A549 (cell line): ENCODE measurements around the gene SNX27. TPM values are rescaled to one million over a fixed set of nuclear protein-coding genes. Genes with fewer than 3 reads are reported as not detected.

Experiments used
- ATAC-seq, 2 experiments: fragments of 200-7000 bp in 1 of 2; fragments of >200 bp in 1 of 2; cut with Nextera tagmentation in 1 of 2; cut with Tn5 transposase in 1 of 2; 3 replicates each; pipeline versions ENCODE4 v1.8.0 to v1.9.1; 2018 to 2020; ENCODE audit warnings: mild to moderate bottlenecking in 1 of 2, moderate library complexity in 1 of 2
- CTCF ChIA-PET: fragments of 300-600 bp; sonication (Branson Sonifier 250); formaldehyde crosslinking; extraction: SDS; loops from one replicate; lab custom pipeline; 2021; ENCODE audit warnings: antibody characterized with exemption, inconsistent platforms; lab: Yijun Ruan, JAX
- POLR2A ChIA-PET: fragments of 350-600 bp; formaldehyde crosslinking; extraction: SDS; loops from one replicate; lab custom pipeline; 2021; ENCODE audit warnings: antibody characterized with exemption, inconsistent platforms; lab: Yijun Ruan, JAX
- DNase-seq, 2 experiments: peaks; one replicate each; pipeline versions ENCODE4 v3.0.0 to v3.0.0-alpha.2; 2011 to 2016; ENCODE audit warnings: low read depth in 1 of 2, low spot score in 1 of 2
- FAIRE-seq: peaks from 2 replicates; lab custom pipeline; 2011; peaks lifted over from hg19 to GRCh38; lab: Jason Lieb, UNC
- H3K27ac ChIP-seq, 2 experiments: fragments of >200 bp; sonication (Bioruptor Twin); formaldehyde crosslinking; 3 replicates each; pipeline ENCODE4 v1.5.1; 2016 to 2017
- H3K4me1 ChIP-seq: fragments of >200 bp; sonication (Bioruptor Twin); formaldehyde crosslinking; 3 replicates; pipeline ENCODE4 v1.6.1; 2016
- H3K4me2 ChIP-seq: fragments of >200 bp; sonication (Bioruptor Twin); formaldehyde crosslinking; 3 replicates; pipeline ENCODE4 v1.6.1; 2016
- H3K4me3 ChIP-seq: fragments of >200 bp; sonication (Bioruptor Twin); formaldehyde crosslinking; 3 replicates; pipeline ENCODE4 v1.5.1; 2016
- H3K9me3 ChIP-seq: fragments of >200 bp; sonication (Bioruptor Twin); formaldehyde crosslinking; 3 replicates; pipeline ENCODE4 v1.6.1; 2016
- ATOH8 ChIP-seq: fragments of 250-450 bp; sonication (Bioruptor Pico); IDR thresholded peaks from 2 replicates; pipeline ENCODE4 v1.5.0; 2020; ENCODE audit warnings: low read depth, mild to moderate bottlenecking, moderate library complexity
- BHLHE40 ChIP-seq: IDR thresholded peaks from 2 replicates; pipeline ENCODE4 v1.6.1; 2012; ENCODE audit warnings: low read depth, low read length, inconsistent platforms
- CBX8 ChIP-seq: fragments of 200-600 bp; sonication (generic); IDR thresholded peaks from 2 replicates; pipeline ENCODE4 v1.6.1; 2016
- CHD2 ChIP-seq: fragments of 150-350 bp; IDR thresholded peaks from 2 replicates; pipeline ENCODE4 v1.6.1; 2014; ENCODE audit warnings: low read length; ENCODE audit not compliant: partially characterized antibody
- CTCF ChIP-seq: fragments of >200 bp; sonication (Bioruptor Twin); formaldehyde crosslinking; IDR thresholded peaks from 3 replicates; pipeline ENCODE4 v1.5.1; 2016
- EHMT2 ChIP-seq: fragments of 200-600 bp; sonication (generic); IDR thresholded peaks from 2 replicates; pipeline ENCODE4 v1.6.1; 2016; ENCODE audit warnings: antibody characterized with exemption, low read depth, mild to moderate bottlenecking, moderate library complexity
- EP300 ChIP-seq, 2 experiments: fragments of >200 bp; sonication (Bioruptor Twin); formaldehyde crosslinking; IDR thresholded peaks; 2 replicates in 1 of 2; 3 replicates in 1 of 2; pipeline ENCODE4 v1.6.1; 2016 to 2017
- ESRRA ChIP-seq: fragments of 150-350 bp; IDR thresholded peaks from 2 replicates; pipeline ENCODE4 v1.6.1; 2014; ENCODE audit warnings: mild to moderate bottlenecking, low read length, borderline replicate concordance
- FOSB ChIP-seq: fragments of 250-450 bp; sonication (Bioruptor Pico); IDR thresholded peaks from 2 replicates; pipeline ENCODE4 v1.5.0; 2020; ENCODE audit warnings: mild to moderate bottlenecking, moderate library complexity
- HES2 ChIP-seq: fragments of >200 bp; sonication (Bioruptor Twin); formaldehyde crosslinking; IDR thresholded peaks from 2 replicates; pipeline ENCODE4 v1.6.1; 2016
- HEYL ChIP-seq: fragments of 250-450 bp; sonication (Bioruptor Pico); IDR thresholded peaks from 2 replicates; pipeline ENCODE4 v1.8.0; 2021; ENCODE audit warnings: mild to moderate bottlenecking, moderate library complexity
- HOXB5 ChIP-seq: fragments of 250-450 bp; sonication (Bioruptor Pico); IDR thresholded peaks from 2 replicates; pipeline ENCODE4 v1.5.0; 2020; ENCODE audit warnings: mild to moderate bottlenecking, moderate library complexity
- JUN ChIP-seq, 2 experiments: fragments of >200 bp; sonication (Bioruptor Twin); formaldehyde crosslinking; IDR thresholded peaks; 2 replicates in 1 of 2; 3 replicates in 1 of 2; pipeline ENCODE4 v1.6.1; 2016 to 2017
- KDM1A ChIP-seq: fragments of 200-600 bp; sonication (generic); IDR thresholded peaks from 2 replicates; pipeline ENCODE4 v1.6.1; 2016; ENCODE audit warnings: low read depth, mild to moderate bottlenecking
- PBX3 ChIP-seq: IDR thresholded peaks from 2 replicates; pipeline ENCODE4 v1.6.1; 2012
- PHF8 ChIP-seq: fragments of 200-600 bp; sonication (generic); IDR thresholded peaks from 2 replicates; pipeline ENCODE4 v1.6.1; 2016; ENCODE audit warnings: low read depth, mild to moderate bottlenecking, antibody characterized with exemption, moderate library complexity, borderline replicate concordance
- POLR2AphosphoS2 ChIP-seq: conservative IDR thresholded peaks from 2 replicates; pipeline ENCODE4 v1.6.1; 2012; ENCODE audit warnings: low read length, improper control_type of control experiment, inconsistent platforms
- RAD21 ChIP-seq, 2 experiments: fragments of >200 bp in 1 of 2; sonication (Bioruptor Twin) in 1 of 2; formaldehyde crosslinking in 1 of 2; IDR thresholded peaks in 1 of 2; conservative IDR thresholded peaks in 1 of 2; 2 replicates in 1 of 2; 3 replicates in 1 of 2; pipeline ENCODE4 v1.6.1; 2012 to 2018; ENCODE audit warnings: inconsistent platforms in 1 of 2
- RARB ChIP-seq: fragments of 250-450 bp; sonication (Bioruptor Pico); IDR thresholded peaks from 2 replicates; pipeline ENCODE4 v1.8.0; 2021; ENCODE audit warnings: mild to moderate bottlenecking, moderate library complexity
- RCOR1 ChIP-seq: fragments of 150-350 bp; IDR thresholded peaks from 2 replicates; pipeline ENCODE4 v1.6.1; 2014; ENCODE audit warnings: antibody characterized with exemption, low read length, low read depth
- REST ChIP-seq: fragments of 200-600 bp; sonication (generic); IDR thresholded peaks from 2 replicates; pipeline ENCODE4 v1.6.1; 2016; ENCODE audit warnings: antibody characterized with exemption, mild to moderate bottlenecking, moderate library complexity
- SMC3 ChIP-seq: fragments of >200 bp; sonication (Bioruptor Twin); formaldehyde crosslinking; IDR thresholded peaks from 3 replicates; pipeline ENCODE4 v1.6.1; 2018; ENCODE audit warnings: inconsistent platforms
- TFCP2L1 ChIP-seq: fragments of 250-450 bp; sonication (Bioruptor Pico); IDR thresholded peaks from 2 replicates; pipeline ENCODE4 v1.5.0; 2021; ENCODE audit warnings: mild to moderate bottlenecking
- TP53 ChIP-seq: fragments of 250-450 bp; sonication (Bioruptor Pico); IDR thresholded peaks from 2 replicates; pipeline ENCODE4 v1.5.0; 2021; ENCODE audit warnings: mild to moderate bottlenecking, moderate library complexity
- ZC3H11A ChIP-seq: fragments of 450-650 bp; IDR thresholded peaks from 2 replicates; pipeline ENCODE4 v1.6.1; 2014; ENCODE audit warnings: antibody characterized with exemption, mild to moderate bottlenecking
- ZNF302 ChIP-seq: fragments of 250-450 bp; sonication (Bioruptor Pico); IDR thresholded peaks from 2 replicates; pipeline ENCODE4 v1.9.0; 2021; ENCODE audit warnings: inconsistent platforms, mild to moderate bottlenecking, moderate library complexity
- ZSCAN20 ChIP-seq: fragments of 250-450 bp; sonication (Bioruptor Pico); IDR thresholded peaks from 2 replicates; pipeline ENCODE4 v1.8.0; 2022; ENCODE audit warnings: mild to moderate bottlenecking, moderate library complexity
- WGBS: methylation state at CpG from one replicate; pipeline ENCODE4 v1.1.6; 2017; ENCODE audit errors: missing lambda C conversion rate; 5-methylcytosine and 5-hydroxymethylcytosine counted together
- polyA plus RNA-seq, 4 experiments: library from polyadenylated mRNA; depleted of rRNA in 3 of 4; stranded (reverse); fragments of >200 nt; fragmentation: RNase III in 1 of 4; extraction: RNeasy Plus Mini Kit Qiagen cat#74134 plus additional on column Dnase treatment in 1 of 4; gene quantifications; 2 replicates in 3 of 4; 3 replicates in 1 of 4; pipeline ENCODE4 v1.2.3, GENCODE V29; 2011 to 2017

The SNX27 gene
- polyA plus RNA-seq, 2 of the 4 experiments (the other 2 are of a cell fraction) = 13.6 to 29.1 TPM

- FAIRE-seq (no peak), ATAC-seq (no peak), DNase-seq (no peak)
- ChIA-PET CTCF (interaction anchor here (0.6 to 3.1 kb wide), 7 partner anchors 8 to 293 kb away, joined by 3 to 17 read pairs (median 4); no protein-coding TSS in a partner anchor), POLR2A (no interaction called here)
- no peak overlapping the region for H3K4me2 ChIP-seq
- WGBS = 21% methylated on average over 2 of the region's 2 CpGs
- TF ChIP-seq EP300 (IDR thresholded peaks at IDR 0.05) (no peak), ESRRA (no peak), RARB (CRISPR knock-in tag) (no peak), HOXB5 (CRISPR knock-in tag) (no peak), CTCF (no peak), CHD2 (no peak), TP53 (CRISPR knock-in tag) (no peak), RAD21 (conservative IDR thresholded peaks at IDR 0.05 in 1 of 2, IDR thresholded peaks at IDR 0.05 in 1 of 2) (no peak), BHLHE40 (no peak), ZNF302 (CRISPR knock-in tag) (no peak), TFCP2L1 (CRISPR knock-in tag) (no peak), REST (no peak), FOSB (CRISPR knock-in tag) (no peak), EHMT2 (no peak), CBX8 (no peak), RCOR1 (no peak), PHF8 (no peak), JUN (IDR thresholded peaks at IDR 0.05) (no peak), HES2 (no peak)
- H3K9me3 ChIP-seq = peaks cover 9% of the 10 kb centered on the region
- no peaks in the 10 kb centered on the region for H3K4me1 ChIP-seq
- H3K27ac ChIP-seq = no peak overlapping the region
- no peak overlapping the region for H3K4me3 ChIP-seq
Observed at GRCh38 chr1:151737026-151737425, 125.2 kb downstream of the SNX27 start.

GRCh38 chr1:151737479-151737878 lies 125.6 kb downstream of the SNX27 start:
- DNase-seq = no peak
- Histone ChIP-seq H3K4me2 (no peak overlapping the region), H3K4me3 (no peak overlapping the region), H3K4me1 (no peaks in the 10 kb centered on the region), H3K9me3 (peaks cover 9% of the 10 kb centered on the region), H3K27ac (no peak overlapping the region)
- ChIA-PET CTCF (interaction anchor here (1.0 to 3.1 kb wide), 9 partner anchors 15 to 456 kb away, joined by 3 to 17 read pairs (median 4); no protein-coding TSS in a partner anchor), POLR2A (no interaction called here)
- ATAC-seq = no peak
- no peak for FAIRE-seq
- TF ChIP-seq POLR2AphosphoS2 (no peak), KDM1A (no peak), HEYL (no peak), EHMT2 (no peak), ZC3H11A (no peak), REST (no peak), ESRRA (no peak), ZSCAN20 (CRISPR knock-in tag) (no peak), RCOR1 (no peak), HOXB5 (CRISPR knock-in tag) (no peak), SMC3 (no peak), ATOH8 (CRISPR knock-in tag) (no peak), PBX3 (no peak), CHD2 (no peak)
